ENCODE results near the gene JAK1. TPM values are rescaled to one million over a fixed set of nuclear protein-coding genes. Genes with fewer than 3 reads are reported as not detected.

Gene JAK1
- total RNA-seq, 1 donor from 2014 or later, result 80.7 TPM

DNA sequence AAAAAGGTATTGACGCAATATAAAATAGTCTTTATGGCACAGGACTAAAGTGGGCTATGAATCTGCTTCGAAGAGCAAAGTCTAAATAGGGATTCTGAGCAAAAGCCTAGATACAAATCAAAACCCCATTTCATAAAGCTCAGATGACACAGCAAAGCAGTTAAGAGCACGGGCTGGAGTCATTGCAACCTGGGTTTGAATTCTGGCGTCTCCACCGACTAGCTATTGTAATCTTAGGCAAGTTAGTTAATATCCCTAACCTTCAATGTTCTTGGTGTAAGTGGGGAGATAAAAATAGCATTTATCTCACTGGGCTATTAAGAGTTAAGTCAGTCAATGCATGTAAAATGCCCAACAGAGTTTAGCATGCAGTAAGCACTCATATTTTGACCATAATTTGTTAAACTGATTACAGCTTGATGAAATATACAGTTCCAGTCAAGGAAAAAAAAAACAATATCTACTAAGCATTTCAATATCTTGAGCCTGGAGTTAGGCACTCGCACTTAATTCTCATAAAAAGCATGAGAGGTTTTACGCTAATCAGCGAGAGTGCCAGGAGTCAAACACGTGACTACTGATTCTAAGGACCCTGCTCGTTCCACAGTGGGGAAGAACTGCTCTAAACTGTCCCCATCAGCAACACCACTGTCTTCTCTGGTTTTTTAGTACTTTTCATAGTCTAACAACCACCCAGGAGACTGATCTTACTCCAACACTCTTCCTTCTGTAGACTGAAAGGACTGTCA, 75.5 kb downstream of the JAK1 start:
- H3K4me3 Mint-ChIP-seq (ENCODE audit: unreplicated experiment), result no peak overlapping the region
- Histone ChIP-seq H3K4me2 (ENCODE audit: low read length) (no peak overlapping the region), H3K9ac (ENCODE audit: low read length) (no peak overlapping the region), H3K4me3 (ENCODE audit: insufficient read depth, low read depth, low read length) (no peak overlapping the region), H3K79me2 (ENCODE audit: insufficient read depth, low read length) (peaks cover 98% of the 10 kb centered on the region), H3K36me3 (ENCODE audit: insufficient read depth, low read length) (no peaks in the 10 kb centered on the region), H3K9me3 (ENCODE audit: insufficient read depth, low read depth, low read length) (no peaks in the 10 kb centered on the region), H2AFZ (ENCODE audit: low read depth, low read length) (no peak overlapping the region), H3K27me3 (ENCODE audit: insufficient read depth, low read length) (no peaks in the 10 kb centered on the region), H3K4me1 (ENCODE audit: insufficient read depth, low read length) (peaks cover 12% of the 10 kb centered on the region), H3K27ac (ENCODE audit: low read depth, low read length) (no peak overlapping the region), H4K20me1 (ENCODE audit: insufficient read depth, low read length) (peaks cover 47% of the 10 kb centered on the region)
- H3K27me3 Mint-ChIP-seq (ENCODE audit: low read depth, unreplicated experiment), result no peaks in the 10 kb centered on the region
- H3K36me3 Mint-ChIP-seq (ENCODE audit: low read depth, unreplicated experiment), result no peaks in the 10 kb centered on the region
- TF ChIP-seq, protein P1, sequence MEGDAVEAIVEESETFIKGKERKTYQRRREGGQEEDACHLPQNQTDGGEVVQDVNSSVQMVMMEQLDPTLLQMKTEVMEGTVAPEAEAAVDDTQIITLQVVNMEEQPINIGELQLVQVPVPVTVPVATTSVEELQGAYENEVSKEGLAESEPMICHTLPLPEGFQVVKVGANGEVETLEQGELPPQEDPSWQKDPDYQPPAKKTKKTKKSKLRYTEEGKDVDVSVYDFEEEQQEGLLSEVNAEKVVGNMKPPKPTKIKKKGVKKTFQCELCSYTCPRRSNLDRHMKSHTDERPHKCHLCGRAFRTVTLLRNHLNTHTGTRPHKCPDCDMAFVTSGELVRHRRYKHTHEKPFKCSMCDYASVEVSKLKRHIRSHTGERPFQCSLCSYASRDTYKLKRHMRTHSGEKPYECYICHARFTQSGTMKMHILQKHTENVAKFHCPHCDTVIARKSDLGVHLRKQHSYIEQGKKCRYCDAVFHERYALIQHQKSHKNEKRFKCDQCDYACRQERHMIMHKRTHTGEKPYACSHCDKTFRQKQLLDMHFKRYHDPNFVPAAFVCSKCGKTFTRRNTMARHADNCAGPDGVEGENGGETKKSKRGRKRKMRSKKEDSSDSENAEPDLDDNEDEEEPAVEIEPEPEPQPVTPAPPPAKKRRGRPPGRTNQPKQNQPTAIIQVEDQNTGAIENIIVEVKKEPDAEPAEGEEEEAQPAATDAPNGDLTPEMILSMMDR (IDR thresholded peaks at IDR 0.05; ENCODE audit: insufficient read depth, low read depth, low read length), result no peak
- TF ChIP-seq EZH2 (IDR thresholded peaks at IDR 0.05; ENCODE audit: insufficient read depth, low read length), result no peak
- no peak for FAIRE-seq
- H3K4me1 Mint-ChIP-seq (ENCODE audit: low read depth, unreplicated experiment), result peaks cover 41% of the 10 kb centered on the region
- no peak for DNase-seq (ENCODE audit: low read depth)
- peak overlapping the region; percentile 13 for H3K27ac Mint-ChIP-seq (ENCODE audit: unreplicated experiment)
- no peaks in the 10 kb centered on the region for H3K9me3 Mint-ChIP-seq (ENCODE audit: unreplicated experiment)

DNA sequence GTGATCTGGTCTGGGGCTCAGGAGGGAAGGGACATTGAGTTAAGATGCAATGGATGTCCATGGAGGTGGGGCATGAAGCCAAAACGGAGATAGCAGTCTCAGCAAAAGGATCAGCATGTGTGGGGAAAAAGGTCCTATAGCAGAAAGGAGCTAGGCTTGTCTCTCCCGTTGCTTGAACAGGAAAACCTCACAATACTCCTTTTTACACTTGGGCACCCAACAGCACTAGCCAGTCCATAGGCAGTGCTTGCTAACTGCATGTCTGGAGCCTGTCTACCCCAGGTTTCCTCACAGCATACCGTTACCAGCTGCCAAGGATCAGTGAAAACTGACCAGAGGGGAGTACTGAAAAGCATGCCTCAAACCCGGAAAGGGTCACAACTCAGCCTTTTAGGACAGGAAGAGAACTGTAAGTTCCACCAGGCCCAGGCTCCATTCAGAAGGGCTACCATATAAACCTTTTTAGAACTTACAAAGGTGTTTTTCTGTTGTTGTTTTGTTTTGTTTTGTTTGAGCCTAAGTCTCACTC, 78.6 kb downstream of the JAK1 start:
- Mint-ChIP-seq H3K4me3 (ENCODE audit: unreplicated experiment) (no peak overlapping the region), H3K27ac (ENCODE audit: unreplicated experiment) (no peak overlapping the region), H3K4me1 (ENCODE audit: low read depth, unreplicated experiment) (peaks cover 32% of the 10 kb centered on the region), H3K9me3 (ENCODE audit: unreplicated experiment) (no peaks in the 10 kb centered on the region), H3K36me3 (ENCODE audit: low read depth, unreplicated experiment) (peaks cover 1% of the 10 kb centered on the region), H3K27me3 (ENCODE audit: low read depth, unreplicated experiment) (no peaks in the 10 kb centered on the region)
- Histone ChIP-seq H3K4me1 (ENCODE audit: insufficient read depth, low read length) (peaks cover 17% of the 10 kb centered on the region), H3K27ac (ENCODE audit: low read depth, low read length) (no peak overlapping the region), H3K4me3 (ENCODE audit: insufficient read depth, low read depth, low read length) (no peak overlapping the region), H2AFZ (ENCODE audit: low read depth, low read length) (no peak overlapping the region), H3K36me3 (ENCODE audit: insufficient read depth, low read length) (peaks cover 2% of the 10 kb centered on the region), H4K20me1 (ENCODE audit: insufficient read depth, low read length) (peaks cover 49% of the 10 kb centered on the region), H3K9ac (ENCODE audit: low read length) (no peak overlapping the region), H3K79me2 (ENCODE audit: insufficient read depth, low read length) (peaks cover 67% of the 10 kb centered on the region), H3K27me3 (ENCODE audit: insufficient read depth, low read length) (no peaks in the 10 kb centered on the region), H3K4me2 (ENCODE audit: low read length) (no peak overlapping the region), H3K9me3 (ENCODE audit: insufficient read depth, low read depth, low read length) (no peaks in the 10 kb centered on the region)
- TF ChIP-seq, protein P1 (IDR thresholded peaks at IDR 0.05; ENCODE audit: insufficient read depth, low read depth, low read length), result no peak
- TF ChIP-seq EZH2 (IDR thresholded peaks at IDR 0.05; ENCODE audit: insufficient read depth, low read length), result no peak
- DNase-seq (ENCODE audit: low read depth) (no peak), FAIRE-seq (no peak)

- H3K4me1 Mint-ChIP-seq (ENCODE audit: low read depth, unreplicated experiment), result peaks cover 31% of the 10 kb centered on the region
- H3K79me2 ChIP-seq (ENCODE audit: insufficient read depth, low read length), result peaks cover 58% of the 10 kb centered on the region
- H3K9me3 ChIP-seq (ENCODE audit: insufficient read depth, low read depth, low read length), result no peaks in the 10 kb centered on the region
- no peak overlapping the region for H3K9ac ChIP-seq (ENCODE audit: low read length)
- H3K27ac Mint-ChIP-seq (ENCODE audit: unreplicated experiment), result no peak overlapping the region
- FAIRE-seq (no peak), DNase-seq (ENCODE audit: low read depth) (no peak)
- no peaks in the 10 kb centered on the region for H3K27me3 ChIP-seq (ENCODE audit: insufficient read depth, low read length)
- H4K20me1 ChIP-seq (ENCODE audit: insufficient read depth, low read length), result peaks cover 40% of the 10 kb centered on the region
- H3K36me3 ChIP-seq (ENCODE audit: insufficient read depth, low read length), result peaks cover 4% of the 10 kb centered on the region
- H3K4me1 ChIP-seq (ENCODE audit: insufficient read depth, low read length), result peaks cover 17% of the 10 kb centered on the region
- no peak overlapping the region for H3K4me3 ChIP-seq (ENCODE audit: insufficient read depth, low read depth, low read length)
- peaks cover 1% of the 10 kb centered on the region for H3K36me3 Mint-ChIP-seq (ENCODE audit: low read depth, unreplicated experiment)
- no peak overlapping the region for H3K4me2 ChIP-seq (ENCODE audit: low read length)
- H3K4me3 Mint-ChIP-seq (ENCODE audit: unreplicated experiment), result no peak overlapping the region
- H3K9me3 Mint-ChIP-seq (ENCODE audit: unreplicated experiment), result no peaks in the 10 kb centered on the region
- H3K27ac ChIP-seq (ENCODE audit: low read depth, low read length), result no peak overlapping the region
- no peak overlapping the region for H2AFZ ChIP-seq (ENCODE audit: low read depth, low read length)
- TF ChIP-seq, protein P1 (IDR thresholded peaks at IDR 0.05; ENCODE audit: insufficient read depth, low read depth, low read length), result no peak
- TF ChIP-seq EZH2 (IDR thresholded peaks at IDR 0.05; ENCODE audit: insufficient read depth, low read length), result no peak
- H3K27me3 Mint-ChIP-seq (ENCODE audit: low read depth, unreplicated experiment), result no peaks in the 10 kb centered on the region
These were observed 79.5 kb downstream of the JAK1 start for GRCh38 chr1:64886877-64887276.
